HEK293 (cell line): ENCODE data around the gene SLC16A10.

ENCODE experiments used
- CTCF ChIA-PET: fragments of 350-600 bp; formaldehyde crosslinking; extraction: SDS; loops from one replicate; lab custom pipeline; 2021; ENCODE audit warnings: antibody characterized with exemption; lab: Yijun Ruan, JAX
- POLR2A ChIA-PET: fragments of 300-600 bp; formaldehyde crosslinking; extraction: SDS; loops from one replicate; lab custom pipeline; 2020; ENCODE audit warnings: antibody characterized with exemption, inconsistent platforms; lab: Yijun Ruan, JAX
- H3K27ac ChIP-seq: fragments of 200-500 bp; sonication (Bioruptor generic); 2 replicates; pipeline ENCODE4 v1.5.1; 2014; ENCODE audit warnings: low read depth, low read length, control low read depth, inconsistent platforms; ENCODE audit errors: extremely low read depth
- H3K36me3 ChIP-seq, 2 experiments: fragments of 200-500 bp in 1 of 2; sonication (Bioruptor generic) in 1 of 2; 1 replicate in 1 of 2; 2 replicates in 1 of 2; pipeline ENCODE4 v1.5.1; 2014 to 2017; ENCODE audit warnings: inconsistent platforms in 2 of 2, low read length in 2 of 2; ENCODE audit not compliant: control insufficient read depth in 2 of 2, insufficient read depth in 1 of 2
- H3K4me1 ChIP-seq: fragments of 200-500 bp; sonication (Bioruptor generic); 2 replicates; pipeline ENCODE4 v1.5.1; 2014; ENCODE audit warnings: mild to moderate bottlenecking, low read length, inconsistent platforms; ENCODE audit not compliant: control insufficient read depth, insufficient read depth
- H3K4me3 ChIP-seq: 2 replicates; pipeline ENCODE4 v1.5.1; 2011; ENCODE audit warnings: low read depth, mild to moderate bottlenecking, control low read depth, low read length, moderate library complexity
- H3K9me3 ChIP-seq: fragments of 200-500 bp; sonication (Bioruptor generic); 2 replicates; pipeline ENCODE4 v1.5.1; 2014; ENCODE audit warnings: low read depth, low read length, inconsistent platforms; ENCODE audit not compliant: control insufficient read depth, insufficient read depth
- ELK4 ChIP-seq: IDR thresholded peaks from 2 replicates; pipeline ENCODE4 v1.6.1; 2011; ENCODE audit warnings: mild to moderate bottlenecking, low read depth, low read length, borderline replicate concordance
- GLIS1 ChIP-seq: fragments of 450-650 bp; formaldehyde crosslinking; IDR thresholded peaks from 2 replicates; pipeline ENCODE4 v1.5.1; 2016; ENCODE audit warnings: missing biosample characterization, missing genetic modification characterization
- HOXA7 ChIP-seq: sonication (generic); formaldehyde crosslinking; IDR thresholded peaks from 2 replicates; pipeline ENCODE4 v1.8.1; 2022; ENCODE audit warnings: missing genetic modification reagents, borderline replicate concordance
- HOXD13 ChIP-seq: sonication (generic); formaldehyde crosslinking; IDR thresholded peaks from 2 replicates; pipeline ENCODE4 v1.8.0; 2022; ENCODE audit warnings: missing genetic modification reagents, borderline replicate concordance
- SALL2 ChIP-seq: fragments of 450-650 bp; formaldehyde crosslinking; IDR thresholded peaks from 2 replicates; pipeline ENCODE4 v1.5.0; 2017; ENCODE audit warnings: missing biosample characterization, mild to moderate bottlenecking, missing genetic modification characterization, borderline replicate concordance
- SCRT1 ChIP-seq: fragments of 450-650 bp; formaldehyde crosslinking; IDR thresholded peaks from 2 replicates; pipeline ENCODE4 v1.5.1; 2016; ENCODE audit warnings: missing biosample characterization, missing genetic modification characterization, borderline replicate concordance
- TSHZ1 ChIP-seq: fragments of 450-650 bp; formaldehyde crosslinking; IDR thresholded peaks from 2 replicates; pipeline ENCODE4 v1.5.1; 2016; ENCODE audit warnings: missing biosample characterization, missing genetic modification characterization, borderline replicate concordance
- ZBTB6 ChIP-seq: fragments of 450-650 bp; formaldehyde crosslinking; IDR thresholded peaks from 2 replicates; pipeline ENCODE4 v1.5.1; 2017; ENCODE audit warnings: missing biosample characterization, missing genetic modification characterization
- ZFP41 ChIP-seq: fragments of 450-650 bp; formaldehyde crosslinking; IDR thresholded peaks from 2 replicates; pipeline ENCODE4 v1.5.1; 2016; ENCODE audit warnings: missing biosample characterization, missing genetic modification characterization, borderline replicate concordance
- ZNF140 ChIP-seq: fragments of 450-650 bp; formaldehyde crosslinking; IDR thresholded peaks from 2 replicates; pipeline ENCODE4 v1.5.1; 2016; ENCODE audit warnings: missing biosample characterization, missing genetic modification characterization
- ZNF169 ChIP-seq: fragments of 450-650 bp; formaldehyde crosslinking; IDR thresholded peaks from 2 replicates; pipeline ENCODE4 v1.5.1; 2016; ENCODE audit warnings: missing biosample characterization, missing genetic modification characterization
- ZNF292 ChIP-seq: fragments of 450-650 bp; formaldehyde crosslinking; IDR thresholded peaks from 2 replicates; pipeline ENCODE4 v1.5.1; 2016; ENCODE audit warnings: low read depth, missing biosample characterization, missing genetic modification characterization, borderline replicate concordance
- ZNF521 ChIP-seq: fragments of 450-650 bp; formaldehyde crosslinking; IDR thresholded peaks from 2 replicates; pipeline ENCODE4 v1.5.1; 2017; ENCODE audit warnings: missing biosample characterization, mild to moderate bottlenecking, missing genetic modification characterization
- ZNF610 ChIP-seq: fragments of 450-650 bp; formaldehyde crosslinking; IDR thresholded peaks from 2 replicates; pipeline ENCODE4 v1.5.1; 2016; ENCODE audit warnings: missing biosample characterization, missing genetic modification characterization, borderline replicate concordance
- ZNF621 ChIP-seq: fragments of 450-650 bp; formaldehyde crosslinking; IDR thresholded peaks from 2 replicates; pipeline ENCODE4 v1.5.1; 2017; ENCODE audit warnings: missing biosample characterization, missing genetic modification characterization
- ZNF624 ChIP-seq: fragments of 450-650 bp; formaldehyde crosslinking; IDR thresholded peaks from 2 replicates; pipeline ENCODE4 v1.5.1; 2017; ENCODE audit warnings: missing biosample characterization, missing genetic modification characterization
- ZNF645 ChIP-seq: fragments of 450-650 bp; formaldehyde crosslinking; IDR thresholded peaks from 2 replicates; pipeline ENCODE4; 2016; ENCODE audit warnings: missing biosample characterization, missing genetic modification characterization

The SLC16A10 gene

GRCh38 chr6:111072801-111073360, 14.4 kb upstream of the SLC16A10 start (continued):
- TF ChIP-seq TSHZ1 (tag by site-specific recombination) (no peak), ZNF621 (tag by site-specific recombination) (no peak), ZNF645 (tag by site-specific recombination) (no peak), HOXD13 (no peak), HOXA7 (CRISPR knock-in tag) (no peak)

GRCh38 chr6:111074311-111074710, 13.0 kb upstream of the SLC16A10 start:
- Histone ChIP-seq H3K4me3 (no peak overlapping the region), H3K27ac (no peak overlapping the region), H3K36me3 (no peaks in the 10 kb centered on the region), H3K9me3 (no peaks in the 10 kb centered on the region)
- TF ChIP-seq ZBTB6 = no peak
- TF ChIP-seq SALL2 (tag by site-specific recombination) = no peak
- TF ChIP-seq ZNF624 = no peak
- no peak for TF ChIP-seq GLIS1
- TF ChIP-seq ZNF169 (tag by site-specific recombination) = no peak
- no peak for TF ChIP-seq ZNF521 (tag by site-specific recombination)
- TF ChIP-seq ZFP41 (tag by site-specific recombination) = no peak
- no peak for TF ChIP-seq ZNF610
- TF ChIP-seq ZNF292 (tag by site-specific recombination) = no peak
- no peak for TF ChIP-seq ZNF140 (tag by site-specific recombination)
- TF ChIP-seq ELK4 = no peak
- TF ChIP-seq SCRT1 = no peak
- TF ChIP-seq HOXA7 (CRISPR knock-in tag) = no peak
- TF ChIP-seq, all 188 proteins: peak for 0
- H3K4me1 ChIP-seq = no peaks in the 10 kb centered on the region
- CTCF ChIA-PET = no interaction called here
- POLR2A ChIA-PET = no interaction called here
